Lower lobe of right lung (tissue), 2 donors: ENCODE measurements around the gene CLTA. TPM values are rescaled to one million over a fixed set of nuclear protein-coding genes. Genes with fewer than 3 reads are reported as not detected.

ENCODE experiments used
- ATAC-seq, 2 donors: fragments of 200-7000 bp; cut with Tn5 transposase; one replicate each; pipeline ENCODE4 v1.9.1; 2020 to 2022; ENCODE audit warnings: mild to moderate bottlenecking in 2 of 2, moderate library complexity in 2 of 2
- DNase-seq: peaks from one replicate; pipeline ENCODE4 v3.0.0-alpha.2; 2020
- H3K27ac ChIP-seq: fragments of 200-600 bp; one replicate; pipeline ENCODE4 v1.8.0; 2022
- H3K27me3 ChIP-seq: fragments of 200-600 bp; one replicate; pipeline ENCODE4 v1.8.0; 2022; ENCODE audit warnings: low read depth
- H3K36me3 ChIP-seq: fragments of 200-600 bp; one replicate; pipeline ENCODE4 v1.8.0; 2022; ENCODE audit warnings: mild to moderate bottlenecking
- H3K4me1 ChIP-seq: fragments of 200-600 bp; one replicate; pipeline ENCODE4 v1.8.0; 2022
- H3K4me3 ChIP-seq: fragments of 200-600 bp; one replicate; pipeline ENCODE4 v1.8.0; 2022; ENCODE audit warnings: mild to moderate bottlenecking
- H3K9me3 ChIP-seq: fragments of 200-600 bp; one replicate; pipeline ENCODE4 v1.8.0; 2022
- CTCF ChIP-seq: fragments of 200-600 bp; IDR thresholded peaks from one replicate; pipeline ENCODE4 v1.8.0; 2022; ENCODE audit warnings: antibody characterized with exemption, mild to moderate bottlenecking
- intact Hi-C: fragments of 100-400 bp; cut with DNase I; formaldehyde crosslinking; loops from one replicate; pipeline ENCODE4 v1.11.0; 2022
- long read RNA-seq: library from polyadenylated mRNA; unstranded; transcript quantifications from one replicate; pipeline ENCODE4 v2.0.0, GENCODE V29; 2021
- total RNA-seq: library from RNA; stranded (reverse); fragmentation: NEBNext Ultra II Directional; extraction: Animal tissue kit (Norgen Biotek cat#: 25700); gene quantifications from one replicate; pipeline ENCODE4 v1.2.1, GENCODE V29; 2021
- donor health status: DM: no; HTN: yes; CAD: no; lungs with severe emphysema.

Gene CLTA, protein sequence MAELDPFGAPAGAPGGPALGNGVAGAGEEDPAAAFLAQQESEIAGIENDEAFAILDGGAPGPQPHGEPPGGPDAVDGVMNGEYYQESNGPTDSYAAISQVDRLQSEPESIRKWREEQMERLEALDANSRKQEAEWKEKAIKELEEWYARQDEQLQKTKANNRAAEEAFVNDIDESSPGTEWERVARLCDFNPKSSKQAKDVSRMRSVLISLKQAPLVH
- total RNA-seq: 177 TPM
- long read RNA-seq, transcript CLTA-202 (5 exons, 1,073 nt): major isoform, 174 of 195 reads
- long read RNA-seq, partial matches to known transcripts: 8 of 195 reads
- long read RNA-seq, other reads (novel, unspliced or antisense): 10 of 195 reads

GRCh38 chr9:36190388-36191289 lies at the start of gene CLTA:
TSS of gene CLTA (plus strand) at chr9:36190921. CDS start at chr9:36191057, 136 bp downstream.
- DNase-seq (peak; percentile 97), ATAC-seq (peak; percentile 99)
- intact Hi-C loops: no loop called here
- Histone ChIP-seq H3K4me3 (peak within 1 kb of the TSS; percentile 97), H3K36me3 (peaks cover 10% of the 10 kb centered on the region), H3K27me3 (no peaks in the 10 kb centered on the region), H3K27ac (peak within 1 kb of the TSS; percentile 95), H3K9me3 (no peaks in the 10 kb centered on the region), H3K4me1 (peaks cover 49% of the 10 kb centered on the region)
- peak; percentile 49 for TF ChIP-seq CTCF

- H3K4me3 ChIP-seq: no peak overlapping the region
- intact Hi-C loops: no loop called here
- peak; percentile 22 for TF ChIP-seq CTCF
- no peaks in the 10 kb centered on the region for H3K9me3 ChIP-seq
- peak overlapping the region; percentile 37 for H3K27ac ChIP-seq
- H3K4me1 ChIP-seq: peaks cover 84% of the 10 kb centered on the region
- ATAC-seq (no peak), DNase-seq (no peak)
- H3K27me3 ChIP-seq: no peaks in the 10 kb centered on the region
- no peaks in the 10 kb centered on the region for H3K36me3 ChIP-seq
These were observed 49.4 kb upstream of the CLTA start for GRCh38 chr9:36141288-36141687.

DNA sequence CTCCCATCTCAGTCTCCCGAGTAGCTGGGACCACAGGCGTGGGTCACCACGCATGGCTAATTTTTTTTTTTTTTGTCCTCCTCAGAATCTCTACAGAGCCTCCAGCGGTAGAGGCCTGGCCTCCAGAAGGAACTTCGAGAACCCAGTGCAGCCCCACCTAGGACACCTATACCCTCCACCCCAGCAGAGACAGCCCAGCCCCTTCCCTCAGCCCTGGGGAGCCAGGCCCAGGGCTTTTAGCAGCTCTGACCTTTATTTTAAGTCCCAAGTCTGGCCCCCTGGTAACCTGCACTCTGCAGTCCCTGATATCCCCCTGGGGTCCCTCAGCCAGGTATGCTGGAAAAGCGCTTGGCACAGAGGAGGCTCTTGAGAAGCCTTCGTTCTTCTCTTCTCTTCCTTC lies 49.0 kb upstream of the CLTA start:
- Histone ChIP-seq H3K27me3 (no peaks in the 10 kb centered on the region), H3K36me3 (no peaks in the 10 kb centered on the region), H3K9me3 (no peaks in the 10 kb centered on the region), H3K4me3 (no peak overlapping the region), H3K4me1 (peaks cover 84% of the 10 kb centered on the region), H3K27ac (peak overlapping the region; percentile 89)
- intact Hi-C loops: no loop called here
- no peak for DNase-seq
- no peak for ATAC-seq
- no peak for TF ChIP-seq CTCF

DNA sequence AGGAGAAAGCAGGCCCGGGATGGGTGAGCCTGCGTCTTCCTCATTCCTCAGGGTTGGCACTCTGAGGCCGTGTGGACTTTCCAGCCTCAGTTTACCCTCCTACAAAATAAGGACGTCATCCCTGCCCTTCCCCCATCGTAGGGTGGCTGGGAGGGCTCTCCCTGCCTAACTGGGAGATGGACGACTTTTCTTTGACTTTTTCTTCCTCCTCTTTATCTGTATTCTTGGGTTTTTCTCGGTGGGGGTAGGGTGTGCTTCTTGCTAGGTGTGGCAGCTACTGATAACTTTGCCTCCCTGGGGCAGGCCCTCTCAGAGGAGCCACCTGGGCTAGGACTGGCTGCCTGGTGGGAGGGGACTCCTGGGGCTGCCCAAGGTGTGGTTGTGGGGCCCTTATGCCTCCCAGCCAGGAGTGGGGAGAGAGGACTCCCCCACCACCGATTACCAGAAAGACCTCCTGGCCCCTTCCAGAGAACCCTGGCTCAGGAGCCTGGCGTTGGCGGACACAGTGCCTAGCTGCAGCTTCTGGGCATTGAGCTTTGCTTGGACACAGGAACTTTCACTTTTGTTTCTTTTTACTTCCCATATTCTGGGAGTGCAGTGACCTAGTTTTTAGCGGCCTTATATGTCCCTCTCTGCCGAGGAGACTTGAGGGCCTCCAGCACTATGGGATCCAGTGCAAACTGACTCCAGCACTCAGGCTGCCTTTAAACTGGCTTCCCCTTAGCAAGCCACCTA lies 48.0 kb upstream of the CLTA start:
- H3K27me3 ChIP-seq: no peaks in the 10 kb centered on the region
- no peaks in the 10 kb centered on the region for H3K36me3 ChIP-seq
- DNase-seq (no peak), ATAC-seq (peak; percentile 57 to 67)
- TF ChIP-seq CTCF: no peak
- peaks cover 82% of the 10 kb centered on the region for H3K4me1 ChIP-seq
- peak overlapping the region; percentile 44 for H3K4me3 ChIP-seq
- peak overlapping the region; percentile 89 for H3K27ac ChIP-seq
- no peaks in the 10 kb centered on the region for H3K9me3 ChIP-seq
- intact Hi-C loops: no loop called here

GRCh38 chr9:36143245-36143641 lies 47.5 kb upstream of the CLTA start:
- no peaks in the 10 kb centered on the region for H3K27me3 ChIP-seq
- TF ChIP-seq CTCF: no peak
- intact Hi-C loops: no loop called here
- ATAC-seq: no peak
- H3K4me3 ChIP-seq: peak overlapping the region; percentile 44
- no peaks in the 10 kb centered on the region for H3K9me3 ChIP-seq
- H3K4me1 ChIP-seq: peaks cover 82% of the 10 kb centered on the region
- no peak for DNase-seq
- H3K36me3 ChIP-seq: no peaks in the 10 kb centered on the region
- peak overlapping the region; percentile 89 for H3K27ac ChIP-seq
